ENCODE data around the gene IFI27. TPM values are rescaled to one million over a fixed set of nuclear protein-coding genes. Genes with fewer than 3 reads are reported as not detected.

IFI27 gene
- total and polyA plus RNA-seq, 9 of the 15 experiments (the other 6 are each of a cell fraction or from before 2014, with no cell fraction given), result 0.19 to 3.4 (median 1.4) TPM; not detected in 1

DNA sequence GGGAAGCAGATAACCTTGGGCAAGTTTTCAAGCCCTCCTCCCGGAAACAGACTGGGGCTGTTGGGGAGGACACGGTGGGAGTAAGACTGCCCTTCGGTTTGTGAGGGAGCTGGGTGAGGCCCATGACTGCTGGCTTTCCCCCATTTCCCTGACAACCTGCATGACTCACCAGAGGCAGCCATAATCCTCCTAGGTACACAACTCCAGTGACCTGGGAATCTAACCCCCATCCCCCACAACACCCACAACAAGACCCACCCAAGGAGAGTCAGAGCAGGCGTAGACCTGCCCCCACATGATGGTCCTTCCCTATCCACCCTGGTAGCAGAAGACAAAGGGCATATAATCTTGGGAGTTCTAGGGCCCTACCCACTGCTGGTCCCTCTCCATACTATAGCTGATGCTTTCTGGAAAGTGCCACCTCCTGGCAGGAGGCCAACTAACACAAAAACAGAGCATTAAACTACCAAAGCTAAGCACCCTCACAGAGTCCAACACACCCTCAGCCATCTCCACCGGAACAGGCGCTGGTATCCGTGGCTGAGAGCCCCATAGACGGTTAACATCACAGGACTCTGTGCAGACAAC lies 44.4 kb upstream of the IFI27 start:
- 42% methylated on average over 8 of the region's 8 CpGs for WGBS (ENCODE audit: insufficient coverage, low coverage, missing lambda C conversion rate)
- H3K36me3 ChIP-seq (ENCODE audit: control insufficient read depth, insufficient read depth, low read length), result peaks cover 23% of the 10 kb centered on the region; the same call in 2 of the 3 replicates
- no peaks in the 10 kb centered on the region for H3K27me3 ChIP-seq (ENCODE audit: control insufficient read depth in 2 of 2, insufficient read depth in 2 of 2, low read length in 2 of 2)
- ChIA-PET POLR2A (interaction anchor here (1.0 kb wide), 1 partner anchor 12 kb away, joined by 3 read pairs; no protein-coding TSS in a partner anchor), CTCF (ENCODE audit: low intra/inter-chr PET ratio) (no interaction called here)
- peaks cover 85% of the 10 kb centered on the region for H3K79me2 ChIP-seq (ENCODE audit: control insufficient read depth, insufficient read depth, low read length)
- ATAC-seq (peak; percentile 57), DNase-seq (ENCODE audit: extremely low read depth in 1 of 4, low spot score in 3 of 4) (peak in 1 of 4 experiments; percentile 31), FAIRE-seq (no peak)
- no TSS peak for BruUV-seq (replicated peaks)
- in situ Hi-C loops (cut with MboI) (no loop called here), intact Hi-C loops (cut with micrococcal nuclease) (no loop called here)
- H3K4me3 ChIP-seq, result no peak overlapping the region
- H3K27ac ChIP-seq (ENCODE audit: extremely low read depth, low read depth, low read length), result no peak overlapping the region
- peaks cover 0 to 2% of the 10 kb centered on the region in 2 experiments; a peak in 3 of 5 replicates for H3K4me1 ChIP-seq (replicated peaks in 1 of 2; ENCODE audit: control insufficient read depth in 2 of 2, insufficient read depth in 2 of 2, low read length in 2 of 2)
- H2AFZ ChIP-seq (ENCODE audit: low read depth, low read length), result no peak overlapping the region
- H4K20me1 ChIP-seq (replicated peaks; ENCODE audit: control insufficient read depth, insufficient read depth, low read length), result peaks cover 8% of the 10 kb centered on the region
- H3K4me2 ChIP-seq (ENCODE audit: insufficient read depth, low read length), result no peak overlapping the region
- TF ChIP-seq ZNF224 (CRISPR knock-in tag; IDR thresholded peaks at IDR 0.05), result no peak
- TF ChIP-seq, protein P1, sequence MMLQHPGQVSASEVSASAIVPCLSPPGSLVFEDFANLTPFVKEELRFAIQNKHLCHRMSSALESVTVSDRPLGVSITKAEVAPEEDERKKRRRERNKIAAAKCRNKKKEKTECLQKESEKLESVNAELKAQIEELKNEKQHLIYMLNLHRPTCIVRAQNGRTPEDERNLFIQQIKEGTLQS (IDR thresholded peaks at IDR 0.05), result peak; percentile 33; the same call in 1 of the 2 replicates
- TF ChIP-seq, protein P1 (CRISPR knock-in tag; conservative IDR thresholded peaks at IDR 0.05), result no peak
- TF ChIP-seq NFIC (IDR thresholded peaks at IDR 0.05), result peak; percentile 93
- TF ChIP-seq RFX1 (IDR thresholded peaks at IDR 0.05), result peak; percentile 39
- H3K9ac ChIP-seq (ENCODE audit: insufficient read depth in 1 of 2, low read depth in 2 of 2, low read length in 2 of 2), result no peak overlapping the region
- no peaks in the 10 kb centered on the region for H3K9me1 ChIP-seq (ENCODE audit: control insufficient read depth, insufficient read depth, low read length)
- no peaks in the 10 kb centered on the region for H3K9me3 ChIP-seq (replicated peaks; ENCODE audit: control insufficient read depth, insufficient read depth, low read depth, low read length)
